SKM-1 (cell line): ENCODE data around the gene MPIG6B.
"Not testable (repeated sequence)": the region's sequence is repeated elsewhere in the genome, so short reads cannot be mapped to it uniquely, and the experiment has no call there.

ENCODE experiments used
- DNase-seq: peaks from one replicate; lab custom pipeline; 2025; ENCODE audit not compliant: unreplicated experiment; lab: John Stamatoyannopoulos, UW

MPIG6B gene

GRCh38 chr6:31700740-31701401, 22.3 kb upstream of the MPIG6B start:
- DNase-seq, result no peak

- DNase-seq, result no peak
Measured at GRCh38 chr6:31701666-31702404, 21.3 kb upstream of the MPIG6B start.

GRCh38 chr6:31702405-31702818, 20.8 kb upstream of the MPIG6B start:
- no peak for DNase-seq

DNA sequence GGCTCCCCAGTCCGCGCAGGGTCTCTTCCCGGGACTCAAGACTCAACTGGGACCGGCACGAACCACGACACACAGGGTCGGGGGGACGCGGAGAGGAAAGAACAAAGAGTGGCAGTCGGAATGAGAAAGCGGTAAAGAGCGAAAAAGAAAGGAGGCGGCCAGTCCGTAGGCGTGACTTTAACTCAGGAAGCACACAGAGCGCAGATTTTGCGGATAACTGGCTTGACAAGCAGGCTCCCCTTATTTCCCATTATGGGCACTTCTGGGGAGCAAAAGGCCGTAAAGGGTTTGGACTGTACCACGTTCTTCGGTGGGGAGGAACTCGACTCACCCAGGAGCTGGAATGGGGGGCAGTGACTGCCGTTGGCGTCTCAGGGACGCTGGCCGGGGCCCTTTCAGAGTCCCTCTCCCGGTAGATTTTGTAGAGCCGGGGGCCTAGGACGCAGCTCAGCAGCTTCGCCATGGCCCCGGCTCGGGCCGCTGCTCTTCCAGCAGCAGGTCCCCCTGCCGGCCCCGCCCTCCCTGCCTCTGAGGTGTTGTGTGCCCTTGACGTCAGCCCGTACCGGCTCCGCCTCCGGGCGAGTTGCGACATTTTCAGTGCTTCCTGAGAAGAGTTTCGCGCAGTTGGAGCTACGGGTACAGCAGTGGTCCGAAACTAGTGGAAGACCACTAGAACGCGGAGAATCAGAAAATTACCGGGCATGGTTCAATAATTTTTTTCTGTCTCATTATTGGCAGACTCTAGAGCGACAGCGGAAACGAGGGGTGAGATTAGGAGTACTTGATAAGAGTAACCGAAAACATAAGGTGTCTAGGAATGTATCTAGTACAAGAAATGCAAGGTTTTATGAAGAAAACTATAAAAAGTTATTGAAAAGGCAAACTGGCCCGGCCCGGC, 20.1 kb upstream of the MPIG6B start, which contains the start of gene ABHD16A:
ABHD16A (minus strand) TSS at position 506 of the 898 bp plus-strand sequence; CDS start at position 463, 43 bp downstream.
- DNase-seq, result peak; percentile 96

DNA sequence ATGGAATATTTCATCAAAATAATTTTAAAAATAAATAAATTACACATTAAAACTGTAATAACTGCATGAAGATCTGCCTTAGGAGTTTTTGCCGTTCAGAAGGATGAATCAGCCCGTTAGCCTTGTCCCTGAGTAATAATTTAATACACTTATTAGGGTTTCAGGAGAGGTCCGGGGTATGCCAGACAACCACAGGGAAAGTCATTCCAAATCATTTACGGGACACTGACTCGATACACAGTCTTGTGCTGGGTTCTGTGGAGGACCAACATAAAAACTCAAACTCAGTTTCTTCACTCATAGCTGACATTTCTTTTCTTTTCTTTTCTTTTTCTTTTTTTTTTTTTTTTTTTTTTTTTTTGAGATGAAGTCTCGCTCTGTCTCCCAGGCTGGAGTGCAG, 17.2 kb upstream of the MPIG6B start:
- DNase-seq, result no peak

DNA sequence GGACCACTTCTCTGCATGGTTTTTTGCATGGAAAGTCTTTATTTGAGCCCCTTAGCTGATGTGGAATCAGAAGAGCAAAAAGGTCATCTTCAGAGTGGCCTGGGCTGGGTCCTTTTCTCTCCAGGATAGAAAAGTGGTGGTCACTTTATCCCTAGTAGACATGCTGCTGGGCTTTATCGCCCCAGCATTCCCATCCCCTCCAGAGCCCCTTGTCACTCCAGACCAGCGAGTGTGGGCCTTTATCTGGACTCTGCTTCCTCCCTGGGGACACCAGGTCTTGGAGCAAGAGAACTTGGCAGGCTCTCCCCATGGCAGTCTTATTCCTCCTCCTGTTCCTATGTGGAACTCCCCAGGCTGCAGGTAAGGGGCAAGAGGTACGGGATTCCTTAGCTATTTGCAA, 16.6 kb upstream of the MPIG6B start, which contains the start of gene LY6G6F:
LY6G6F (plus strand) TSS at position 268 of the 400 bp plus-strand sequence; CDS start at position 309, 41 bp downstream.
- DNase-seq, result no peak

DNA sequence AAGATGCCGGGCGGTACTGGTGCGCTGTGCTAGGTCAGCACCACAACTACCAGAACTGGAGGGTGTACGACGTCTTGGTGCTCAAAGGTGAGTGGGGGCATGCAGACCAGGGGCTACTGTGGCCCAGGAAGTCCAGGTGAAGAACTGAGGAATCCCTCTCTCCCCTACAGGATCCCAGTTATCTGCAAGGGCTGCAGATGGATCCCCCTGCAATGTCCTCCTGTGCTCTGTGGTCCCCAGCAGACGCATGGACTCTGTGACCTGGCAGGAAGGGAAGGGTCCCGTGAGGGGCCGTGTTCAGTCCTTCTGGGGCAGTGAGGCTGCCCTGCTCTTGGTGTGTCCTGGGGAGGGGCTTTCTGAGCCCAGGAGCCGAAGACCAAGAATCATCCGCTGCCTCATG, 15.5 kb upstream of the MPIG6B start:
- DNase-seq, result no peak

DNA sequence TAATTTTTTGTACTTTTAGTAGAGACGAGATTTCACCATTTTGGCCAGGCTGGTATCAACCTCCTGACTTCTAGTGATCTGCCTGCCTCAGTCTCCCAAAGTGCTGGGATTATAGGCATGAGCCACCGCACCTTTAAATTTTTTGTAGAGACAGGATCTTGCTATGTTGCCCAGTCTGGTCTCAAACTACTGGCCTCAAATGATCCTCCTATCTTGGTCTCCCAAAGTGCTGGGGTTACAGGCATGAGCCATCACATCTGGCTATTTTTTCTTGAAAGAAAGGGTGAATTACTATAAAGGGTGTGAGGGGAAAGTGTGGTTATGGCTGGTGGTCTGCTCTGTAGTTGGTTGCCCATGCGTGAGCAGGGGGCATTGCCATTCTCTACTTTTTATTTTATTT, 14.9 kb upstream of the MPIG6B start:
- DNase-seq, result no peak

- not testable (repeated sequence) for DNase-seq
Measured at GRCh38 chr6:31709157-31709556, 14.0 kb upstream of the MPIG6B start.

- DNase-seq, result no peak
Measured at GRCh38 chr6:31710523-31711219, 12.5 kb upstream of the MPIG6B start.

- DNase-seq, result no peak
Measured at GRCh38 chr6:31711233-31711632, 11.9 kb upstream of the MPIG6B start.

GRCh38 chr6:31712296-31712695, 10.9 kb upstream of the MPIG6B start:
- no peak for DNase-seq

DNA sequence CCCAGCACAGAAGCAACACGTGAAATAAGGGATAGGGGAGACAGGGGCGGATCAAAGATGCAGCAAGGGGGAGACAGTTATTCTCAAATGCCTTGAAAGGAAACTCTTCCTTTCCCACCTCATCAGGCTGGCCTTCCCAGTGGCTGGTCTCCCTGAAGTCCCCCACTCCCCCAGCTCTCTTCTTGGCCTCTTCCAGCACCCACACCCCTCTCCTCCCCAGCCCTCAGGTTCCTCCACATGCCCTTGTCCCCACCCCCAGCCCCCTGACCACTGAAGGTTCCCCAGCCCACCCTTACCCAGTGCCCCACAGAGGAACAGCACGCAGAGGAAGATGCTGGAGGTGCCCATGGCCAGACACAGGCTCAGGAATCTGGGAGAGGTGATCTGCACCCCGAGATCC, 9.7 kb upstream of the MPIG6B start:
- no peak for DNase-seq

GRCh38 chr6:31713991-31714684, 9.0 kb upstream of the MPIG6B start:
- DNase-seq, result no peak

DNA sequence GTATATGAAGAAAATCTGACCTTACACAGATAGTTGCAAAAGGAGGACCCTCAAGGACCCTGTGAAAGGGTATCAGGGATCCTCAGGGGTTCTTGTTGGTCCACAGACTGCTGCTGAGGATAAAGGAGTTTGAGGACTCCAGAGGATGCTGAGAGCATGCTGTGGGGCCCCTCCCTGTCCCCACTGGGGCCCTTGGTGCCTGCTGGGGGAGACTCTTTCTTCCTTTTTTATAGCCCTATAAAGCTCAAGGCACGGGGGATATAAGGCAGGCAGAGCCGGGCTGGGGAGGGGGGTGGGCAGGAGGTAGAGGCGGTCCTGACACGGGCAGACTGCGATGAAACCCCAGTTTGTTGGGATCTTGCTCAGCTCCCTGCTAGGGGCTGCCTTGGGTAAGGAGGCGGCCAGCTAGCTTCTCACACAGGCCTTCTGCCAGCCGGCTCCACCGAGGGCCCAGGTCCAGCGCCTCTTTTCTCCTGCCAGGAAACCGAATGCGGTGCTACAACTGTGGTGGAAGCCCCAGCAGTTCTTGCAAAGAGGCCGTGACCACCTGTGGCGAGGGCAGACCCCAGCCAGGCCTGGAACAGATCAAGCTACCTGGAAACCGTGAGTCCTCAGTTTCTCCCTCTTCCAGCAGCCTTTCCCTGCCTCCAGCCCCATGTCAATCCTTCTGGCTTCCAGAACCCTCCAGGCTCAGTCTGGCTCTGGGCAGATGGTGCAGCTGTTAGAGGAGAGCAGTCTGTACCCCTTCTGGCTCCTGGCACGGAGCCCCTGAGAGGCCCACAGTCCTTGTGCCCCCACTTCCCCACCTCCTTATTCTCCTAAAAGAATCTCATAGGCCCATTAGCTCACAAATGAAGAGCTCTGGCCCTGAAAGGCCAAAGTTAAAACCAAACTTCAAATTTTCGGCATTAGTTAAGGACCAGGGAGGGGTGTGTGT, 7.9 kb upstream of the MPIG6B start, which contains the start of gene LY6G6D:
LY6G6D (plus strand) TSS at position 327 of the 937 bp plus-strand sequence; CDS start at position 335, 8 bp downstream.
- DNase-seq, result no peak

DNA sequence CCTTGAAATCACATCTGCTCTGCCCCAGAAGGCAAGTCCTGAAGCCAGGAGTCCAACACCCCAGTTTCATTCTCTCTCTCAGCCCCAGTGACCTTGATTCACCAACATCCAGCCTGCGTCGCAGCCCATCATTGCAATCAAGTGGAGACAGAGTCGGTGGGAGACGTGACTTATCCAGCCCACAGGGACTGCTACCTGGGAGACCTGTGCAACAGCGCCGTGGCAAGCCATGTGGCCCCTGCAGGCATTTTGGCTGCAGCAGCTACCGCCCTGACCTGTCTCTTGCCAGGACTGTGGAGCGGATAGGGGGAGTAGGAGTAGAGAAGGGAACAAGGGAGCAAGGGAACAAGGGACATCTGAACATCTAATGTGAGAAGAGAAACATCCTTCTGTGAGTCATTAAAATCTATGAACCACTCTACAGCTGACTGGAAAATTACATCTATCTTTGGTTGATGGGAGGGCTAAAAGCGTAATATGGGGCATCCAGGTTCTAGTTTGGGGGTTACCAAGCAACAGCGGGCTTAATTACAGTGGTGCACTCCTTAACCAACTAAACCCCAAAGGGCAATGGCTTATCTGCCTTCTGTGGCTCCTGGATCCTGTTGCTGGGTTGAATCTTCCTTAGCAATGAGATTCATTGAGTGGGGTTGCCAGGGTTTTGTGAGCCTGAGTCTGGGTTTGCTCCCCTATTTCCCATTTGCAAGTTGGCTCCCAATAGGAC, 5.5 kb upstream of the MPIG6B start:
- DNase-seq, result no peak

DNA sequence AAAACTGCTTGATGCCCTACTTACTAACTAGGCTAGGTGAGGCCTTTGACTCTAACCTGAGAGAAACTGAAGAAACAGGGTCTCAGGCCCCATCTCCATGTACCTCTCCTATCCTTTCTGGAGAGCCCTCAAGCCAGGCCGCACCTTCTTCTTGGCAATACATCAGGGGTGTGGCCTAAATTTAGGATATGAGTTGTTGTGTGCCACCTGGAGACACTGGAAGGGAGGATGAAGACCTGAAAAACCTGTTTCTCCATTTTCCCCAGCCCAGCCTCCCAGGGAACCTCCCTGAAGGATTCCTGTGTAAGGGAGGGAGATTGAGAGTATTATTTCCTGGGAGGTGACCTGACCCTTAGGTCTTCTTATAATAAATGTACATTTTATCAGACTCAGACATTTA, 4.9 kb upstream of the MPIG6B start:
- no peak for DNase-seq

GRCh38 chr6:31719001-31719400, 4.2 kb upstream of the MPIG6B start:
- DNase-seq, result no peak
